Left renal pelvis (tissue), 4 donors: ENCODE data around the gene ABL1. TPM values are rescaled to one million over a fixed set of nuclear protein-coding genes. Genes with fewer than 3 reads are reported as not detected.
A peak's percentile ranks its signal among the peaks of the same experiment; 100 is the strongest.
"Not testable (repeated sequence)": the region's sequence is repeated elsewhere in the genome, so short reads cannot be mapped to it uniquely, and the experiment has no call there.

Experiments used
- DNase-seq, 4 donors: peaks; one replicate each; pipeline ENCODE4 v3.0.0-alpha.2; 2013; ENCODE audit warnings: low read depth in 4 of 4, low spot score in 3 of 4
- polyA plus RNA-seq, 4 donors: library from polyadenylated mRNA; unstranded; fragments of 120-200 nt; gene quantifications; one replicate each; pipeline ENCODE4 v1.2.1, GENCODE V29; 2013; ENCODE audit not compliant: insufficient read length in 4 of 4

Gene ABL1
- polyA plus RNA-seq, 4 donors, result 75.7 to 80.6 (median 79.0) TPM

DNA sequence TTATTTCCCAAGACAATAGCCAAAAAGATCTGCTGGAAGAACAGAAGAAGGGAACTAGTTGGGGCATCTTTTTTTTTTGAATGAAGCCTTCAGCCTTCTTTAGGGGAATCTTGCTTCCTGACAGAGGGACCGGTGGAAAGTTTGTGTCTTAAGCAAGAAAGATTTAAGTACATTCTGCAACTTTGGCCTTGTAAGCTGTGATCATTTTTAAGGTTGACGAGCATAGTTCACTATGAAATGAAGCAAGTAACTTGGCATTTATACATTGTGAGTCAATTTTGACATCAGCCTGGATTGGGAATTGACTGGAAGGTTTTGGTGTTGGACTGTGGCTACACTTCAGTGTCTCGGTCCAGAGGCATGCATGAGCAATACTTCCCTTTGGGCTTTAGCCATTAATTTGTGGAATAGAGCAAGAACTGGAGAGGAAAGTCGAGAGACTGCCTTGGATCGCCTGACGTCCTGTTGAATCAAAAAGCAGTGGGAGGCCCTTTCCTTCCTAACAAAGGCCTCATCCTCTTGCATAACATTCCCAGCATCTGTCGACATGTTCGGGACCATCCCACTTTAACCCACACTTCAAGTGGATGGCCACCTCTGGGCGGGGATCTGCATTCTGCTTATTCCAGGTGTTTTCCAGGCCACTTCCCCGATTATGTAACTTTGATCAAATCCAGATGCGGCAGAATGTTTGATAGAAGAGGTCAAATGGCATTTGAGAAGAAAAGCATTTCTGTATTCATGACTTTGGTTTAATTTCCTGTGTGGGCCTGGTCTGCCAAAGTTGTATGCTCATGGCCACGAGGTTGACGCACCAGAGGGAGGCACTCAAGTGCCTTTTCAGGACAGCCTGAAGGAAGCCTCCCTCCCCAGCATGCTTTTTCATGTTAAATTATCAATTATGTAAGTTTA is 12.5 kb downstream of the ABL1 start:
- no peak for DNase-seq

DNA sequence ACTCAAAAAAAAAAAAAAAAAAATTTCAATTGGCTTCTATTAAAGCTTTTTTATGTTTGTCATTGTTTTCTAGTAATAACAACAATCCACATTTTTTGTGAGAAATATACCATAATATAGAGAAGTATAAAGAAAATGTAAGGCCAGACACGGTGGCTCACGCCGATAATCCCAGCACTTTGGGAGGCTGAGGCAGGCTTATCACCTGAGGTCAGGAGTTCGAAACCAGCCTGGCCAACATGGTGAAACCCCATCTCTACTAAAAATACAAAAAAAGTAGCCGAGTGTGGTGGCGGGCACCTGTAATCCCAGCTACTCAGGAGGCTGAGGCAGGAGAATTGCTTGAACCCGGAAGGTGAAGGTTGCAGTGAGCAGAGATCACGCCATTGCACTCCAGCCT is 13.5 kb downstream of the ABL1 start:
- not testable (repeated sequence) for DNase-seq

DNA sequence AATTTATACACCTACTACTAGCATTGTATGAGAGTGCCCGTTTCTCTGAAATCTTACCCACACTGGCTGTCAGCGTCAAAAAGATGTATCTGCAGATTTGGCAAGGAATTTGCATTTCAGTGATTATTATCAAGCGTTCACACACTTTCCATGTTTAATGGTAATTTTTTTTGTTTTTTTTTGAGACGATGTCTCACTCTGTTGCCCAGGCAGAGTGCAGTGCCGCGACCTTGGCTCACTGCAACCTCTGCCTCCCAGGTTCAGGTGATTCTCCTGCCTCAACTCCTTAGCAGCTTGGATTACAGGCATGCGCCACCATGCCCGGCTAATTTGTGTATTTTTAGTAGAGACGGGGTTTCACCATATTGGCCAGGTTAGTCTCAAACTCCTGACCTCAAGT is 14.3 kb downstream of the ABL1 start:
- no peak for DNase-seq

DNA sequence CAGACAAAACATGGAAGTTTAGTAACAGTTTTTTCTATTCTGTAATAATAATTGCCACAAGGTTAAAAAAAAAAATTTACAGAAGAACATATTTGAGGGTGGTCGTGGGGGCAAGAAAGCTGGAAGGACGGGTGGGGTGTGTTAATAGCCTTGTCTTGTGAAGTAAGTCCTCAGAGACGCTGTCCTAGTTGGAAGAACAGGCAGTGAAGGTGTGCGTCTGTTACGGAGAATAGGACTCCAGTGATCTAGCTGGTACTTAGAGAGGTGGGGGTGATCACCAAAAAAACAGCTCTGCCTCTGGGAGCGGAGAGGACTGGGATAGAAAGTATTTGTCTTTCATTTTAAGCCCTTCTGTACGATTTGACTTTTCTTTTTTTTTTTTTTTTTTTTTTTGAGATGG is 17.7 kb downstream of the ABL1 start:
- DNase-seq, result no peak

DNA sequence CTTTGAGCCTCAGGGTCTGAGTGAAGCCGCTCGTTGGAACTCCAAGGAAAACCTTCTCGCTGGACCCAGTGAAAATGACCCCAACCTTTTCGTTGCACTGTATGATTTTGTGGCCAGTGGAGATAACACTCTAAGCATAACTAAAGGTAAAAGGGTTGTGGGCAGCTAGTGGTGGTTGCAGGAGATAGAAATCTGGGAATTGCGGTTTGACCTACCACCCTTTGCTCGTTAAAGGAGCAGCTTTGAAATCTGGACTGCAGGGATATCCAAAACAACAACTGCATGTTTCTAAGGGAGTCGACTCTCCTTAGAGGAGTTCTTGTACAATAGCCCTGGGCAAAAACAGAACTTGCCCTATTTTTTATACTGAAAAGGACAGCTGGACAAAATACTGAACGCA is 19.0 kb downstream of the ABL1 start:
- DNase-seq, result no peak

DNA sequence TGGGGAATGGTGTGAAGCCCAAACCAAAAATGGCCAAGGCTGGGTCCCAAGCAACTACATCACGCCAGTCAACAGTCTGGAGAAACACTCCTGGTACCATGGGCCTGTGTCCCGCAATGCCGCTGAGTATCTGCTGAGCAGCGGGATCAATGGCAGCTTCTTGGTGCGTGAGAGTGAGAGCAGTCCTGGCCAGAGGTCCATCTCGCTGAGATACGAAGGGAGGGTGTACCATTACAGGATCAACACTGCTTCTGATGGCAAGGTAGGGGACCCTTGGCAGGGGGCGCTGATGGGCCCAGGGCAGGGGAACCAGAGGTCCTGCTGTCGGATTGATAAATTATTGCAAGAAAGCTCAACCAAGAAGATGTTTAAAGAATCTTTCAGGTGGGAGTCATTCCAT is 19.8 kb downstream of the ABL1 start:
- no peak for DNase-seq

DNA sequence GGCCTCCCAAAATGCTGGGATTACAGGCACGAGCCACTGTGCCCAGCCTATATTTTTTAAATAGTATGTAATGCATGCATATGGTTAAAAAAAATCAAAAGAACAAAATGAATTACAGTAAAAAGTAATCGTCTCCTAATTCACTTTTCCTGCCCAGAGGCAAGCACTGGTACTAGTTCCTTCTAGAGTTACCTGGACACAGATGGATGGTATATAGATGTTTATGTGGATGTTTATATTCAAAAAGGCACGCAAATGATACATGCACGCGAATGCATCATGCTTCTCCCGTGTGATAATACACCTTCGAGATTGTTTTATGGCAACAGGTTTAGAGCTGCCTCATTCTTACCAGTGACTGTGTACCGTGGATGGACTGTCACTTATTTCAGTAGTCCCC is 21.4 kb downstream of the ABL1 start:
- DNase-seq, result no peak

DNA sequence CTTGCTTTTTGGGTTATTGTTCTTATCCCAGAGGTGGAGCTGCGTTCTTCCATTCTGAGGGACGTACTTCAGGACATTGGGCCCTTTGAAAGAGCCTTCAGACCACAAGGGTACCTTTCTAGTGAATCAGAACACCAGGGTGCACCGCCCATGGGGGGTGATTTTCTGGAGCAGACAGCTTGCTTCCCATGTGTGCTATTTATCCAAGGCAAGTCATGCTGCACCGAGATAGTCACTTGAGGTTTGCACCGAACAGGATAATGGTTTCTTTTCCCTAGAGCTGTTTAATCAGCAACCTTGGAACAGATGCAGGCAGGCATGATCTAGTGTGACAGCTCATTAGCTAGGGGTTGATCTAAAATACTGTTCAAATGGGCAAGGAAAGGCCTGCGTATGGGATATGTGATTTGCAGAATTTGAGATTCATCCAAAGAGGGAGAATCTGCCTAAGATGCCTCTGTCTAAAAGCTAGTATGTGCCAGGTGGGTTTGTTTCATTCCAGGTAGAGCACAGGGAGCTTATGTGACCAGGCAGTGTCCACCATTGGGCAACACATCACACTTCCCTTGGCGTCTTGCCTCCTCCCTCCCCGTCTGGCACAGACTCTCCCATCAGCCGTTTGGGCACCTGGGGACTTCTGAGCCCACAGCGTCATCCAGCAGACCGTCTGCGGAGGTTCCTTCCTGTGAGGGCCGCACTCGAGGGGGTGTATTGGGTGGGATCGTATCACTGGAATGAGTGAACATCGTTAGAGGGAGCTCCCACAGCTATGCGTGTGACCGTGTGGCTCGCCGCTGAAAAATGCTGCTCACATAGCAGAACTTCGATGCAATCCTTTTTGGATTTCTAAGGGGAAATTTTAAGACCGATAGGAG is 23.0 kb downstream of the ABL1 start:
- DNase-seq, result no peak

DNA sequence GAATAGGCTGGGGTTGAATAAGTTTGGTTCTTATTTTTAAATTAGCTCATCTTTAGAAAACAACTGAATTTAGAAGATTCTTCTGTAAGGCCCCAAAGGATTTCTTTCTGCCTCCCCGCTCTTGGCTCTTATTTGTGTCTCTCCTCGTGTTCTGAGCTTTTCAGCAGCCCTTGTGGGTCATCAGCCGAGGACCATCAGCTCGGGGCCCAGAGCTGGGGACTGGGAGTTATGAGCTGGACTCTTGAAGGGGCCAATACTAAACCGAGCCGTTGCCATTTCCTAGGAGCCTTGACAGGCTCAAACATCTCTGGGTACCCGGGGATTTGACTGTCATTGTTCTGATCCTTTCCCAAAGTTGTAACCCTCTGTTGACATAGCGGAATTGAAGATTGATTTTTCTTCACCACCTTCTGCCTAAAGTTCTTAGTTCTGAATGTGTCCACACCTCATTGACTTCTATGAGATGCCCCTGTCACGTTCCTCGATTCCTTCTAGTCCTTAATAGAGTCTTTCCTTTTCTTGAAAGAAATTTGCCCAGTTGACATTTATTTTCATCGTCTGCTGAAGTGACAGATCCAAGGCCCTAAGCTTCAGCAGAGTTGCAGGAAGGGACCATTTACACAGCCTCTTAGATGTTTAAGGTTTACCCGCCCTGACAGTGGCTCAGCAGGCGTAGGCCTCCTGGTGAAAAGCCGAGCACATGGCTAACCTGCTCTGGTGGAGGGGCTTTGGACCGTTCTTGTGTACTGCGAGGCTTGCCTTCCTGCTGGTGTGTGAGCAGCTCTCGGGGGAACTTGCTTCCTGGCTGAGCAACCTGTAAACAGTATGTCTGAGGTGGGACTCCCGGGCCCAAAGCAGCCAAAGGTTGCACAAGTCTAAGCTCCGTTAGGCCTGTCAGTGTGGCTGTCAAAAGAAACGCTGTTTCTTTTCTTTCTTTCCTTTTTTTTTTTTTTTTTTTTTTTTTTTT is 24.0 kb downstream of the ABL1 start:
- no peak for DNase-seq

DNA sequence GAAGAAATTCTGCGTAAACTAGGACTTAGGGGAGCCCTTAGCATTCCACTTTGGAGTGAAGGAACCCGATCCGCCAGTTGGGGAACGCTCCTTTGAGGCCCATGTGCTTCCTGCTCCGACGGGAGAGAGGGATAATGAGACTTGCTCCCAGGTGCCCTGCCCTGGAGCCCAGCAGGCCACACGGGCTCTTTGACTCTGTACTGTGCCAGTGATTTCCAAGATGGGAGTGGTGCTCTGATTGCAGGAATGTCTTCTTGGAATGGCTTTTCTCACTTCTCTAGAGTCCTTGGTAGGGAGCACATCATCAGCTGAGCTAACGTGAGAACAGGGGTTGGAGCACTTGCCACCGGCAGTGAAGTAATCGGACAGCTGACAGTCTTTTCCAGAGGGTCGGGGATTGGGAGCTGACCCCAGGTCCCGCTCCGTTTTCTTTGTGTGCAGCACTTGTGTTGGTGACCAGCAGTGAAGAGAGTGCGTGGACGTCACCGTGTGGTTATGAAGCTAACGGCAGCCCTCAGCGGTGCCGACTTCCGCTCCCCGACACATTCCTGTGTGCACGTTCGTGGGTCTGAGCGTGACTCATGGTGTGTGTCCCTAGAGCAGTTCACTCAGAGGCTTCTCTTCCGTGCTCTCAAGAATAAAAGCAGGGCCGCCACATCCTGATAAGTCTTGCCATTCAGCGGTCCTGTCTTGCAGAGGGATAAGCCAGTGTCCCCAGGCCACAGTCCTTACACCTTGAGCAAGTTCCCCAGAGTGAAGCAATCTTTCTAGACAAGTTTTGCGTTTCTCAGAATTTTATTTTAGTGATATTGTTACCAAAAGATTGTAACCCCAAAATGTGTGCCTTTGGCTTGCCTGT is 25.6 kb downstream of the ABL1 start:
- DNase-seq, result peak in 1 of 4 donors; percentile 70

DNA sequence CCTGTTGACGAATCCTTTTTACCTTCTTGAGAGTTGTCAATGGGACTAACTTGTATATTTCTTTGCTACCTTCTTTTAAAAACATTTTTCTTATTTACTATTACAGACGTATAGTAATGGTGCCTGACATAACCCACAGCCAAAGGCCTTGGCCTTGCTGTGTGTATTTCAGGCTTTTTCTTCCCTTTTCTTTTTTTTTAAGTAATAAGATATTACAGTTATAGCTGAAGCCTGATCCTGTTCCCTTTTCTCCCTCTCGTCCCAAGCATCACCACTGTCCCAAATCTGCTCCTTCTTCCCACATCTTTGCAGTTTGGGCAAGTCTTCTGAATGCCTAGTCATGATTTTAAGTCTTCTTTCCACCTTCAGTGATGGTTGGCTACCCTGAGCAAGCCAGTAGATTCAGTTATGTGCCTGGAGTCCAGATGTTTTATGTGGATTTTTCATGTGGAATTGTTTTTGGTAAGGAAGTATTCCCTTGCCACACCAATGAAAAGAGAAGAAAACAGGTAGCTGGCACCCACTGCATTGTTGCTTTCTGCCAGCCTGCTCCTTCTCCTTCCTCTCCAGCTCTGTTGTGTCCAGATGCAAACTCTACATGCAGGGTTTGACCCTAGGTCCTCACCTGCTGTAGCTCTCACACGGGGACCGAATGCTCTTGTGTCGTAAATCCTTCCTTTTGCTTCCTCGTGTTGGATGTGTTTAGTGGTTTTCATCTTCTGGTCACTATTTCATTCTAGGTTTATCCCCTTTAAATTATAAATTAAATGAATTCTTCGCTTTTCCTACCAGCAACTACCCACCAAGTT is 26.5 kb downstream of the ABL1 start:
- no peak for DNase-seq

DNA sequence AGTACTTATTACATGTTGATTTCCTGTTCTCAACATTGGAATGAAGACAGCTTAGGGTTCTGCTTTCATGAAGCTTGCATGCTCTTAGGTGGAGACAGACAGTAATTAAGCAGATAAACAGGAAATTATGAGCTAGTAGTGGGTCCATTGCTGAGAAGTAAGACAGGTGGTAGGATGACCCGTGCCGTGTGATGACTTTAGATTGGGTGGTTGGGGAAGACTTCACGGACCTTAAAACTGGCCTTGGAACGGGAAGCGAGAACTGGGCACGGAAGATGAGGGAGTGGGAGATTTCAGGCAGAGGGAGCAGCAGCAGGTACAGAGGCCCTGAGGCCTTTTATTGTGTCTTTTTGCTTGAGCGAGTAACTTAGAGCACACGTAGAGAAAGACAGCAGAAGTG is 27.2 kb downstream of the ABL1 start:
- DNase-seq, result no peak

DNA sequence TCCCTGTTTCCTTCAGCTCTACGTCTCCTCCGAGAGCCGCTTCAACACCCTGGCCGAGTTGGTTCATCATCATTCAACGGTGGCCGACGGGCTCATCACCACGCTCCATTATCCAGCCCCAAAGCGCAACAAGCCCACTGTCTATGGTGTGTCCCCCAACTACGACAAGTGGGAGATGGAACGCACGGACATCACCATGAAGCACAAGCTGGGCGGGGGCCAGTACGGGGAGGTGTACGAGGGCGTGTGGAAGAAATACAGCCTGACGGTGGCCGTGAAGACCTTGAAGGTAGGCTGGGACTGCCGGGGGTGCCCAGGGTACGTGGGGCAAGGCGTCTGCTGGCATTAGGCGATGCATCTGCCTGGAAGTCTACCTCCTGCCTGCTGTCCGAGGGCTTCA is 27.7 kb downstream of the ABL1 start:
- no peak for DNase-seq

DNA sequence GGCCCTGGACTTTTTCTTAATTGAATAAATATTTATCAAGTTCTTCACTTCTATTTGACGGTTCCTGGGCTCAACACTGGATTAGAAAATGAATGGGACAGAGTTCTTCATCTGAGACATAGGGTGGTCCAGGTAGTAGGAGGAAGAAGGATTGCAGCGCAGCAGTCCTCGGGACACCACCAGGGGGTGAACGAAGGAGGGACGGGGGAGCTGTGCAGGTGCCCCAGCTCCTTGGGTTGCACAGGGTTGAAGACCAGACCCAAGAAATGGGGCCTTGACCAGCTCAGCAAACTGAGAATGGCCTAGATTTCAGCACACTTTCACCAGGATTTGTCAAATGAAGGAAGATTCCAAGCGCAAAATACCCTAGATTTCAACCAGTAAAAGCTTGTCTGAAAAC is 29.5 kb downstream of the ABL1 start:
- DNase-seq, result no peak

DNA sequence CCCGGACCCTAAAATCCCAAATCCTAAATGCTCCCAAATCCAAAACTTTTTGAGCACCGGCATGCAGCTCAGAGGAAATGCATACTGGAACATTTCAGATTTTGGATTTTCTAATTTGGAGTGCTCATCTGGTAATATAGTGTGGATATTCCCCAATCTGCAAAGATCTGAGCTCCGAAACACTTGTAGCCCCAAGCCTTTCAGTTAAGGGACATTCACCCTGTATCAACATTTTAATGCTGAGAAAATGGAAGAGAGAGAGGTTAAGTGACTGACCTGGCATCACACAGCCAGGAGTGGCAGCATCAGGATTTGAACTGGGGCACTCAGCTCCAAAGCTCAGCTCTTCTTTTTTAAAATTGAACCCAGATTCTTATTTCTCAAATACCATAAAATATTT is 30.9 kb downstream of the ABL1 start:
- DNase-seq, result no peak

DNA sequence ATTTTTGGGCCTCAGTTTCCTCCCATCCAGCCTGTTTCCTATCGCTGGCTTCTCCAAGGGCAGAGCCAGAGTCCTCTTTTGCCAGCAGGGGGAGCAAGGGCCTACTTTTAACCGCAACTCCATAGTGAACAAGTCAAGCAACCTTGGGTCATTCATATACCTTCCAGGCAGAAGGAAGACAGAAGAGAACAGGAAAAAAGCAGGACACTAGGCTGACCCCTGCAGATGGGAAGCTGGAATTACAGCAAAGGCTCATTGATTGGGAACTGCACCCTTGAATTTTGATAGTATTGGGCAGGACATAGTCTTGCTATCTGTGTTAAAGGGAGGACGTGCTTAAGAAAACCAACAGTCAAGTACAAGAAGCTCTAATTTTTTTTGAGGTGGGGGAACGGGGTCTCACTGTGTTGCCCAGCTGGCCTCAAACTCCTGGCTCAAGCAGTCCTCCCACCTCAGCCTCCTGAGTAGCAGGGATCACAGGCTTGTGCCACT is 31.5 kb downstream of the ABL1 start:
- DNase-seq, result peak in 2 of 4 donors; percentile 60 to 73

DNA sequence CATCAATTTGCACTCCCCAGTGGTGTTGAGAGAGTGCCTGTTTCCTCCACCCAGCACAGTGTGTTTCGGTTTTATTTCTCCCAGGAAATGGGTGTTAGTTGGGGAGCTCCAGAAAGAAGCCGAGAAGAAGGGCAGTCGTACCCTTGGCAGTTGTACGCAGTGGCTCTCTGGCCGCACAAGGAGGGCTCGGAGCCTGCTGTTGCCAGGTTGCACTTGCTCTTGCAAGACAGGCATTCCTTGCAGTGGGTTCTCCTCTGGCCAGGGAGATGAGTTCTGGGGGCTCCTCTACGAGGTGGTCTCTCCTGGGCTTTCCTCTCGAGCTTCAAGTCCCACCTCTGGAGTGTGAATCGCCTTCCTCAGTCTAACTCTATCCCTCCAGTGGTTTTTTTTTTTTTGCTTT is 32.5 kb downstream of the ABL1 start:
- no peak for DNase-seq

DNA sequence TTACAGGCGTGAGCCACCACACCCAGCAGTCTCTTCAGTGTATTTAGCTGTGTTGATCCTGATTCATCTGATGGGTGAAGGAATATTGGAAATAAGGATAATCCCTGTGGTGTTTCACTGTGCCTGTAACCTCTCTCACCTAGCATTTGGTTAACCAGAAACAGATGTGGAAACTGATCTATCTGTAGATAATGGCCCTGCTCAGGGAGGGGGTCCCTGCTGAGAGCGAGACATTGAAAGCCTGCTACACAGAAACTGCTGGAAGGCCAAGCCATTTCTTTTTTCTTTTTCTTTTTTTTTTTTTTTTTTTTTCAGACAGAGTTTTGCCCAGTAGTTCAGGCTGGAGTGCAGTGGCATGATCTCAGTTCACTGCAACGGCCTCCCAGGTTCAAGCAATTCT is 33.2 kb downstream of the ABL1 start:
- no peak for DNase-seq

DNA sequence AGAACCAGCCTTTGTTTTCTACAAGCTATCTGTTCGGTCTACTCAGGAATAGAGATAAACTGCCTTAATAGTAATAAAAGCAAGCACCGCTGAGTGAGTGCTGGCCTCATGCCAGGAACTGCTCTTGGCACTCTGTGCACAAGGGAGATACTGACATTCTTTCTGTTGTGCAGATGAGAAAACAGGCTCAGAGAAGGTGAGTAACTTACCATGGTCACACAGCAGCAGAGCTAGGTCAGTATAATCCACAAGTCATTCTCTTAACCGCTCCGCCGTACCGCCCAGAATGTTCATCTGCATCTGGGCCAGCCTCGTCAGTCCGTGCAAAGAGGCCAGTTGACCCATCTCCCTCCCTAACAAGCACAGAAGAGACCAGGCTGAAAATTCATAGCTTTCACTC is 34.2 kb downstream of the ABL1 start:
- no peak for DNase-seq
